OCI-LY1 (cell line): Measurements from ENCODE around the gene ZSCAN21.

ENCODE experiments used
- H2AFZ ChIP-seq: fragments of 200-600 bp; sonication (generic), shearing (Covaris generic); 2 replicates; pipeline ENCODE4 v1.6.0; 2014; ENCODE audit warnings: antibody characterized with exemption, mild to moderate bottlenecking, low read length
- H3F3A ChIP-seq: fragments of 200-600 bp; sonication (generic), shearing (Covaris generic); 2 replicates; pipeline ENCODE4 v1.6.0; 2014; ENCODE audit warnings: mild to moderate bottlenecking, antibody characterized with exemption, low read length, moderate library complexity; ENCODE audit not compliant: insufficient read depth
- H3K27ac ChIP-seq: fragments of 200-600 bp; sonication (generic); 2 replicates; pipeline ENCODE4 v1.5.1; 2014; ENCODE audit warnings: low read length, mixed run types, mild to moderate bottlenecking, low read depth; ENCODE audit not compliant: poor library complexity, severe bottlenecking
- H3K27me3 ChIP-seq: fragments of 200-600 bp; sonication (generic); 2 replicates; pipeline ENCODE4 v1.6.0; 2014; ENCODE audit warnings: antibody characterized with exemption, mild to moderate bottlenecking, low read length, moderate library complexity; ENCODE audit not compliant: insufficient read depth
- H3K36me3 ChIP-seq: fragments of 200-600 bp; sonication (generic); 2 replicates; pipeline ENCODE4 v1.6.1; 2014; ENCODE audit warnings: mild to moderate bottlenecking, antibody characterized with exemption, low read length, moderate library complexity, mixed read lengths; ENCODE audit not compliant: insufficient read depth
- H3K4me1 ChIP-seq: fragments of 200-600 bp; sonication (generic); 2 replicates; pipeline ENCODE4 v1.5.1; 2014; ENCODE audit warnings: mild to moderate bottlenecking, low read length, moderate library complexity; ENCODE audit not compliant: insufficient read depth, severe bottlenecking
- H3K4me2 ChIP-seq: fragments of 200-600 bp; sonication (generic), shearing (Covaris generic); 2 replicates; pipeline ENCODE4 v1.6.1; 2014; ENCODE audit warnings: low read length
- H3K4me3 ChIP-seq: fragments of 200-600 bp; sonication (generic); 2 replicates; pipeline ENCODE4 v1.5.1; 2014; ENCODE audit warnings: low read length, low read depth, mild to moderate bottlenecking, mixed read lengths; ENCODE audit not compliant: poor library complexity, severe bottlenecking
- H3K79me2 ChIP-seq: fragments of 200-600 bp; shearing (Covaris generic); 2 replicates; pipeline ENCODE4 v1.6.1; 2016; ENCODE audit warnings: mixed run types, low read length, mixed read lengths; ENCODE audit not compliant: insufficient read depth
- H3K9ac ChIP-seq: fragments of 200-600 bp; sonication (generic), shearing (Covaris generic); 2 replicates; pipeline ENCODE4 v1.6.1; 2014; ENCODE audit warnings: mild to moderate bottlenecking, low read length, mixed read lengths
- H3K9me2 ChIP-seq: fragments of 200-600 bp; sonication (generic), shearing (Covaris generic); 2 replicates; pipeline ENCODE4 v1.6.1; 2014; ENCODE audit warnings: low read depth, mild to moderate bottlenecking, low read length, mixed read lengths
- H3K9me3 ChIP-seq: fragments of 200-600 bp; shearing (Covaris generic); 2 replicates; pipeline ENCODE4 v1.6.1; 2014; ENCODE audit warnings: low read length, mixed read lengths
- H4K20me1 ChIP-seq: fragments of 200-600 bp; sonication (generic), shearing (Covaris generic); 2 replicates; pipeline ENCODE4 v1.6.0; 2016; ENCODE audit warnings: mild to moderate bottlenecking, low read length; ENCODE audit not compliant: insufficient read depth
- CTCF ChIP-seq: fragments of 200-600 bp; sonication (generic), shearing (Covaris generic); IDR thresholded peaks from 2 replicates; pipeline ENCODE4 v1.5.1; 2017; ENCODE audit warnings: mild to moderate bottlenecking, antibody characterized with exemption, low read length, moderate library complexity, mixed read lengths
- EZH2 ChIP-seq: fragments of 200-600 bp; sonication (generic), shearing (Covaris generic); IDR thresholded peaks from 2 replicates; pipeline ENCODE4 v1.8.0; 2017; ENCODE audit warnings: borderline replicate concordance, mixed run types, mild to moderate bottlenecking, antibody characterized with exemption, low read length, moderate library complexity, mixed read lengths

The ZSCAN21 gene

GRCh38 chr7:100075418-100075817 is 25.8 kb downstream of the ZSCAN21 start:
- Histone ChIP-seq H3K4me1 (peaks cover 2% of the 10 kb centered on the region), H3K9ac (no peak overlapping the region), H3K9me3 (peaks cover 27% of the 10 kb centered on the region), H4K20me1 (no peaks in the 10 kb centered on the region), H3K27ac (no peak overlapping the region), H3K4me3 (no peak overlapping the region), H3K36me3 (peaks cover 87% of the 10 kb centered on the region), H3K9me2 (no peaks in the 10 kb centered on the region), H3K27me3 (no peaks in the 10 kb centered on the region), H2AFZ (no peak overlapping the region), H3F3A (0 out of 2 replicates have a peak, but pooled peaks cover 5% of the 10 kb centered on the region), H3K4me2 (no peak overlapping the region), H3K79me2 (no peaks in the 10 kb centered on the region; the same call in 1 of the 2 replicates)
- TF ChIP-seq EZH2 (no peak), CTCF (no peak)

- Histone ChIP-seq H3K4me1 (peaks cover 12% of the 10 kb centered on the region), H3K4me3 (no peak overlapping the region), H3K4me2 (no peak overlapping the region), H3F3A (peaks cover 5% of the 10 kb centered on the region; the same call in 1 of the 2 replicates), H3K36me3 (peaks cover 69% of the 10 kb centered on the region), H3K9ac (no peak overlapping the region), H2AFZ (no peak overlapping the region), H3K9me3 (peaks cover 9% of the 10 kb centered on the region), H3K27me3 (no peaks in the 10 kb centered on the region), H3K9me2 (no peaks in the 10 kb centered on the region), H3K79me2 (peaks cover 6% of the 10 kb centered on the region), H4K20me1 (no peaks in the 10 kb centered on the region), H3K27ac (no peak overlapping the region)
- TF ChIP-seq EZH2 (no peak), CTCF (no peak)
Observed at GRCh38 chr7:100077205-100077604, 27.6 kb downstream of the ZSCAN21 start.

GRCh38 chr7:100079024-100079560 is 29.5 kb downstream of the ZSCAN21 start:
- Histone ChIP-seq H3K27ac (no peak overlapping the region), H3K9me2 (no peaks in the 10 kb centered on the region)

More at GRCh38 chr7:100079024-100079560, 29.5 kb downstream of the ZSCAN21 start:
- Histone ChIP-seq H3K9ac (no peak overlapping the region), H3K27me3 (no peaks in the 10 kb centered on the region), H3K4me3 (no peak overlapping the region), H2AFZ (no peak overlapping the region), H3K4me2 (no peak overlapping the region), H3K36me3 (peaks cover 50% of the 10 kb centered on the region), H3F3A (peaks cover 10% of the 10 kb centered on the region; the same call in 1 of the 2 replicates), H3K9me3 (no peaks in the 10 kb centered on the region), H3K4me1 (peaks cover 20% of the 10 kb centered on the region), H3K79me2 (peaks cover 6% of the 10 kb centered on the region), H4K20me1 (no peaks in the 10 kb centered on the region)
- TF ChIP-seq CTCF (no peak), EZH2 (no peak)
